ENCODE measurements around the gene ABCG2.
A peak's percentile ranks its signal among the peaks of the same experiment; 100 is the strongest.
"Not testable (repeated sequence)": the region's sequence is repeated elsewhere in the genome, so short reads cannot be mapped to it uniquely, and the experiment has no call there.

The ABCG2 gene

DNA sequence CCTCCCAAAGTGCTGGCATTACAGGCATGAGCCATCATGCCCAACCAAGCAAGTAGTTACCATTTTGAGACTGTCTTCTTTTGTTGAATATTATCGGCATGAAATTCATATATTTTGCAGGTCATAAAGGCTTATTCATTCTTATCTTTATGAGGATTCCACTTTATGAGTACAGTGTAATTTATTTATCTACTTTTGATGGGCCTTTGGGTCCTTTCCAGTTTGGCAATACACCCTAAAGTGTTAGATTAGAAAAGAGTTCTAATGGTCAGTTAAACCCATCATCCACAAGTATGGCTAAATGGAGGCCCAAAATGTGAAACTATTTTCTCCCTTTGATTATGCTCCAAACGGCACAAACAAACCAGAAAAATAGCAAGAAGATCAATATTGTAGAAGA is 10.9 kb upstream of the ABCG2 start:
- no peak for DNase-seq (ENCODE audit: low spot score)
- no peak for FAIRE-seq

DNA sequence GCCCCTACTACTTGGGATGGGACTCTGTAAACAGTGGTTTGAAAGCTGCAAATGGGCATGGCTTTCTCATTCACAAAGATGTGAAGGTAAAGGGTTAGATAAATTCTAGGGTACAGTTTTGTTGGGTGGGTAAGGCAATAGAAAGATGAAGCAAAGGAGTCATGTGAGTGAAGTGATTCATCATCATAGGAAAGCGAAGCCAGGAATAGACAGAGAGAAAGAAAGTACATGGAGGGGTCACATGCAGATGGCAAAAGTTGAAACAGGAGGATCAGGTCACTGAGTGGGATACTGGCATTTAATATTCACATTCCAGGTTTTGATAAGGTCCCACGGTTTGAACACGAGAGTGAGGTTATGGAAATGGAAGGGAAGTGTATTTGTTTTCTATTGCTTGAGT is 8.2 kb upstream of the ABCG2 start:
- FAIRE-seq = no peak

DNA sequence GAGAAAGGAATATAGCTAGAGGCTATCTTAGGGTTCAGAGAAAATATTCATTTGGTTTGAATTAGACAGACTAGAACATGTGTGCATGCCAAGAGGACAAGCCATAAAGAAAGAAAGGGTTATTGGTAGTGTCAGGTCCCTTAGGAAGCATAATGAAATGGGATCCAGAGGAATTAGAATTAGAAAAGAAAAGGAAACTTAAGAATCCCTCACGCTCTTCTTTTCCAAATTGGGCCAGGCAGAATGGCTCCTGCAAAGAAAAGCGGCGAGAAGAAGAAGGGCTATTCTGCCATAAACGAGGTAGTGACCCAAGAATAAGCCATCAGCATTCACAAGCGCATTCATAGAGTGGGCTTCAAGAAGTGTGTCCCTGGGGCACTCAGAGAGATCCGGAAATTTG is 4.9 kb upstream of the ABCG2 start:
- DNase-seq (ENCODE audit: low spot score) = no peak
- no peak for FAIRE-seq

More for the DNA sequence above, 8.2 kb upstream of the ABCG2 start:
- no peak for DNase-seq (ENCODE audit: low spot score)

DNA sequence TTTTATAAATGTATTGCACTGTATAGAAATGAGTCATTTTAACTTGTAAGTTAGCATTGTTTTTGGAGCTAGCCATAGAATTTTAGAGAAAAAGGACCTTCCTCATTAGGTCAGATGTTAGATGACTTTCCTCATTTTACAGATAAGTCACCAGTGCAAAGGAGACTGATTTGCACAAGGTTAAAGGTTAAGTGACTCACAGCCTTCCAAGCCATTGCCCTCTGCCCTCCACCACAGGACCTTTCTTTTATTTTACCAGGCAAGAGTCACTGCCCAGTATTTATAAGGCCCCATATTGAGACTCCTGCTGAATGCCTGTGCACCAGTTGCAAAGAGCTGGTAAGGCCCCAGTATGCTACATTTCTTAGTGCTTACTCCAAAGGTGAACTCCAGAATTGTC is 4.2 kb upstream of the ABCG2 start:
- DNase-seq (ENCODE audit: low spot score) (no peak), FAIRE-seq (no peak)

DNA sequence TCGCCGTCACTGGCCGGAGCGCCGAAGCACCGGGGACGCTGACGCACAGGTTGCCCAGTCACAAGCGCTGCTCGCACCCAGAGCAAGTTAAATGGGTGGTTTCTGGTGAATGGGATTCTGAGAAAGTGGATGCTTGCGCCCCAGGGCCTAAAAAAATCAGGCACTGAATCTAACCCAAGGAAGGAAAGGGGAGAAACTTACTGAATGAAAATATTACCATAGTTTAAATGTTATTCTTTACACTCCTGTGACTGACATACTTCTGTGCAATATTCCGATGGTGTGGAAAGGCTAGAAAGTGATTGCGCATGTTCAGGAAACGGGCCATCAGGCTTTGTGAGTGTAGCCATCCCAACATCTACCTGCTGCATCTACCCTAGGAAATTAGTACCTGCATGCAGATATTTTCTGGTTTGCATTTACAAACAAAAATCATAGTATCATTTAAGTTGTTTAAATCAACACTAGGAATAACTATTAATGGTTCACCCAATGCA is 838 bp upstream of the ABCG2 start:
- DNase-seq (ENCODE audit: low spot score) = peak; percentile 33
- no peak for FAIRE-seq

DNA sequence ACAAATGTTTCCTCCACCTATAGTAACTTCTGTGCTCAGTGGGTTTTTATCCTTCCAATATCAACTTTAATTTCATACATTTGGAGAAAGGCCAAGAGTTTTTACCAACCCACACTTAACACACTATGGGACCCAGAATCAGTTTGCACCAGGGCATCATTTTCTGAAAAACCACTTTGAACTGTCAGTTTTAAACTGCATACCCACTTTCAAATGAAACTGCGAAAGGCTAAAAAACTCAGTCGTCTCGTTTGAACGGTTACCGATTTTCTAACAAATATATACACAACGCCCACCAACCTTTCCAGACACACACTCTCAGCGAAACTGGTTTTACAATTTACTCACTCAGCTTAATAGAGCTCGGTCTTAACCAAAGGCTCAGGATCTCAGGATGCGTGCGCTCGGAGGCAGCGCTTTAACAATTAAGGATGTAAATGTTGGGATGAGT is 376 bp downstream of the ABCG2 start:
- DNase-seq (ENCODE audit: low spot score) (no peak), FAIRE-seq (no peak)

DNA sequence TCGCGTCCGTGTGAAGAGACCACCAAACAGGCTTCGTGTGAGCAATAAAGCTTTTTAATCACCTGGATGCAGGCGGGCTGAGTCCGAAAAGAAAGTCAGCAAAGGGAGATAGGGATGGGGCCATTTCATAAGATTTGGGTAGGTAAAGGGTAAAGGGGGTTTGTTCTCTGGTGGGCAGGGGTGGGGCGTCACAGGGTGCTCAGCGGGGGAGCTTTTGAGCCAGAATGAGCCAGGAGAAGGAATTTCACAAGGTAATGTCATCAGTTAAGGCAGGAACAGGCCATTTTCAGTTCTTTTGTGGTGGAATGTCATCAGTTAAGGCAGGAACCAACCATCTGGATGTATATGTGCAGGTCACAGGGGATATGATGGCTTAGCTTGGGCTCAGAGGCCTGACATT is 6.1 kb downstream of the ABCG2 start:
- FAIRE-seq; DNase-seq (ENCODE audit: low spot score): not testable (repeated sequence)

DNA sequence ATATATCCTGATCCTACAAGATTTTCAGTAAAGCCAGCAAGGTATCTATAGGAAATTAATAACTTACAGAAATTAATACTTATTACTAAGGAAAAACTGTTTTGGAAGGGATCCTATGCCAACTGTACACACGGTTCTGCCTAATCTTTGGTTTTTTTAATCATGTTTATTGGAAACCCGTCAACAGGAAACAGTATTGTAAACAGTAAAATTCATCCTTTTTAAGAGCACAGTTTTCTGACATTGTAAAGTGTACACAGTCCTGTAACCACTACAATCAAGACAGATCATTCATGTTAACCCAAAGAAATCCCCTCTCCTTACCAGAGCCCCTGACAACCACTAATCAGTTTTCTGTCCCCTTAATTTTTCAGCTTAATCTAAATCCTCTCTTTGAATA is 9.9 kb downstream of the ABCG2 start:
- no peak for FAIRE-seq
- no peak for DNase-seq (ENCODE audit: low spot score)

DNA sequence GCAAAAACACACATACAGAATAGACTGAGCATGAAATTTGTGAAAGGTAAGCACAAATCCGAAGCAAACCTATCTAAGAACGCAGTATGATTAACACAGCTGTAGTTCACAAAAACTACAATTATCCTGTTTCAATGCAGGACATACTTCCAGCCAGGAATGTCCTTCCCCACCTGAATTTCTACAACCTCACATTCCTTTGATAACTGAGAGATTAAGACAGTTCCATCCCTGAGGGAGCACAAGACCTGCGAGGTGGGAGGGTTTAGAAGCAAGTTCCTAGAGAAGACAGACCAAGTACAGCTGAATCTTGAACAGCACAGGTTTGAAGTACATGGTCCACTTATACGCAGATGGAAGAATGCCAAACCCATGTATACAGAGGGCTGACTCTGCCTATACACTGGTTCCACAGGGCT is 10.6 kb downstream of the ABCG2 start:
- FAIRE-seq = no peak

DNA sequence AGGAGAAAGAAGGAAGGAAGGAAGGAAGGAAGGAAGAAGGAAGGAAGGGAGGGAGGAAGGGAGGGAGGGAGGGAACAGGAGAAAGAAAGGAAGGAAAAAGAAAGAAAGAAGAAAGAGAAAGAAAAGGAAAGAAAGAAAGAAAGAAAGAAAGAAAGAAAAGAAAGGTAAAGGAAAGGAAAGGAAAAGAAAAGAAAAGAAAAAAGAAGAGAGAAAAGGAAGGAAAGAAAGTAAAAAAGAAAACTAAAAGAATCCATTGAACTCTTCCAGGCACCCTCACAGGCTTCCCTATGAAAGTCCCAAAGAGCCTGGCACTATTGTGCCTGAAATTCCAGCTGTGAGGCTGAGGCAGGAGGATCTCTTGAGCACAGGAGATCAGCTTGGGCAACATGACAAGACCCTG is 11.5 kb downstream of the ABCG2 start:
- DNase-seq (ENCODE audit: low spot score) = no peak
- no peak for FAIRE-seq

More for the DNA sequence above, 10.6 kb downstream of the ABCG2 start:
- no peak for DNase-seq (ENCODE audit: low spot score)

DNA sequence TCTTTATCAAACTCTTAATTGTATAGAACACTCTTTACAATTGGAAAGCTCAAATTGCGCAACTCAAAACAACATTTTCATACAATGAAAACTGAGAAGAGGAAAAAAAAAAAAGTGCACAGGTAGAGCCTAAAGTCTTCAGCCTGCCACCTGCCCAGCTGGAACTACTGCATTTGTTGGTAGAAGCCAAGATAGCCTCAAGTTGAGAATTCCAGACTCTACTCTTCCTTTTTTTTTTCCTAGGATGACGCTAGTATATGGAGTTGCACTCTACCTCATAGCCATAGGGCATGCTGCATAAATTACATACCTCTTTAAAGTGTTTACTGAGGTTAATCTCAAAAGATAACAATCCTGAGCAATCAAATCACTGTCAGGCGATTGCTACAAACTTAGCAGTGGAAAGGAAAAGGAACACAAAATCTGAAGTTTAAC is 13.6 kb downstream of the ABCG2 start:
- DNase-seq (ENCODE audit: low spot score) (no peak), FAIRE-seq (no peak)

DNA sequence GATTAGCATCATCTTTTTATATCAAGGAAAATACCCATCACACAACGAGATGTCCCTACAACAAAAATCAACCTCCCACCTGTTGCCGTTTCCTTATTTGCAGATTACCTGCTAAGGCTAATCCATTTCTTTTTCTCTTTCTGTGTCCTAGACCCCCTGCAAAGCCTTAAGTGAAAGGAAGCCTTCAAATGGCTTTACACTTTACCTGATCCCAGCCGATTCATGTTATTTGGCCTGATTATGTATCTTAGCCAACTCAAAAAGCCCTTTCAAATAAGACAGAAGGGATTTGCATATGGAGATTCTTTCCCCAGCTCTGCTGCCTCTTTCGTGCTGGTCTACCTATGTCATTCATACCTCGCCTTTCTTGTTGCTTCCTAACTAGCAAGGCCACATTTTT is 14.4 kb downstream of the ABCG2 start:
- FAIRE-seq = no peak
- DNase-seq (ENCODE audit: low spot score) = no peak

DNA sequence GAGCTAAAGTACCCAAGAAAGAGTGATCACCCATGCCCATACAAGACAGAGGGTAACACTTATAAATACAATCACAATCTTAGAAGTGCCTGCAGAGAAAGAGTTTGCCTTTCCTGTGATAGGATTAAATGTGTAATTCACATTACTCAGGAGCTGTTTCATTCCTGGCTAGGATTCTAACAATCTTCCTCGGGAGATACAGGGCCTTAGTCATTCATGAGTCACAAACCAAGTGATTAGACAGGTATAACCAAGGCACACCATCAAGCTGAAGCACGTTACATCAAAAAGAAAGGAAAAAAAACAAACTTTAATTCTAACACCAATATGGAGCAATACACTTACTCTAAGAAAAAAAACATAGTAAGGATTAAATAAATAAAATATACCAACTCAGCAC is 14.9 kb downstream of the ABCG2 start:
- no peak for FAIRE-seq

DNA sequence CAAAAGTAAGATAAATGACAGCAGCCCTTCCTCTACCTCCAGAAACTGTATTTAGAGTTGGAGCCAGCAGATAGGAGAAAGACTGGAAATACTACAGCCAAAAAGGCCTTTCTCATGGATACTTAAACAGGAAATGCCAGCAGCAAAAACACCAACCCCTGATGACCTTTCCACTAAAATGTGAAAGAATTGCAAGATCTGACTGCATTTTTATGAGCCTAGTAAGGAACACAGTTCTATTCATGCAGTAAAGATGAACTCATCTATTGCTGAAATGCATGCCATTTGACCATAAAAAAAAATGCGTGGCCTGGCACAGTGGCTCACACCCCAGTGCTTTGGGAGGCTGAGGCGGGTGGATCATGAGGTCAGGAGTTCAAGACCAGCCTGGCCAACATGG is 19.9 kb downstream of the ABCG2 start:
- FAIRE-seq (no peak), DNase-seq (ENCODE audit: low spot score) (no peak)

More for the DNA sequence above, 14.9 kb downstream of the ABCG2 start:
- DNase-seq (ENCODE audit: low spot score) = peak; percentile 50

DNA sequence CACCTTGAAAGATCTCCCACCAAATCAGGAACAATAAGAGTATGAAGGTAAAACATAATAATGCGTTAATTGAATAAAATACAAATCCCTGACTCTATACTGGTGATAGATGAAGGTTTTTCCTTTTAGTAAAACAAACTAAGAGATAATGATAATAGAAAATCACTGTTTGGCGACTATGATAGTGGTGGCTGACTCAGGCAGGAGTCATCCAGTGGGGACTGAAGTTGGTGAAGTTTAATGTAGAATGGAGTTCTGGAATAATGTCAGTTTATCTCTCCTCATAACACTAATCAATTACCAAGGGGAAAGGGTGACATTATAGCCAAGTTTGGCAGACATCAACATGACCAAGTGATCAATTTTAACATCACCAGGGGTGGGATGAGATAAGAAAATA is 21.3 kb downstream of the ABCG2 start:
- FAIRE-seq = no peak
- DNase-seq (ENCODE audit: low spot score) = no peak

DNA sequence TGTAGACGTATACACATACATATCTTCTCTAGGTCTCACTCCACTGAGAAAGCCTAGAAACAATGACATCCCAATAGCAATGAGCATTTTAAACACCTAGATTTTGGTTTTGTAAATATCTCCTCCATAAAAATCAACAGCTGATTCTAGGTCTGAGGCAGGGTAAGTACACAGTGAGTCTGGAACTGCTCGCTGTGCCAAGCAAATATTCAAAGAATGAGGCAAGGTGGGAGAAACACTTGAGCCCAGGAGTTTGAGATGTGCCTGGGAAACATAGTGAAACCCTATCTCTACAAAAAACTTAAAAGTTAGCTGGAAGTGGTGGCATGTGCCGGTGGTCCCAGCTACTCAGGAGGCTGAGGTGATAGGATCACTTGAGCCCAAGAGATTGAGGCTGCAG is 22.2 kb downstream of the ABCG2 start:
- no peak for DNase-seq (ENCODE audit: low spot score)
- no peak for FAIRE-seq

DNA sequence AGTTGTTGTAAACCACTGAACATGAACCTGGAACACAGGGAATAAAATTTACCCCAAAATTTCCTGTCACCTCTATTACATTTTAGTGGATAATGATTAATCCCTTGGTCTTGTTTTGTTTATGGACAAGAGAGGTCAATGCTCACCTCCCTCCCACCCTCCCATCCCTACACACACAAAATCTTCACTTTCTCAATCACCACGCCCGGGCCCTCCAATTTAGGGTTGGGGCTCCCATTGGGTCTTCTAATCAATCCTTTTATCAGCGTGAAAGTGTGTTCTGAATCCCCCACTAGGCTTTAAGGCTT is 23.1 kb downstream of the ABCG2 start:
- FAIRE-seq = no peak

DNA sequence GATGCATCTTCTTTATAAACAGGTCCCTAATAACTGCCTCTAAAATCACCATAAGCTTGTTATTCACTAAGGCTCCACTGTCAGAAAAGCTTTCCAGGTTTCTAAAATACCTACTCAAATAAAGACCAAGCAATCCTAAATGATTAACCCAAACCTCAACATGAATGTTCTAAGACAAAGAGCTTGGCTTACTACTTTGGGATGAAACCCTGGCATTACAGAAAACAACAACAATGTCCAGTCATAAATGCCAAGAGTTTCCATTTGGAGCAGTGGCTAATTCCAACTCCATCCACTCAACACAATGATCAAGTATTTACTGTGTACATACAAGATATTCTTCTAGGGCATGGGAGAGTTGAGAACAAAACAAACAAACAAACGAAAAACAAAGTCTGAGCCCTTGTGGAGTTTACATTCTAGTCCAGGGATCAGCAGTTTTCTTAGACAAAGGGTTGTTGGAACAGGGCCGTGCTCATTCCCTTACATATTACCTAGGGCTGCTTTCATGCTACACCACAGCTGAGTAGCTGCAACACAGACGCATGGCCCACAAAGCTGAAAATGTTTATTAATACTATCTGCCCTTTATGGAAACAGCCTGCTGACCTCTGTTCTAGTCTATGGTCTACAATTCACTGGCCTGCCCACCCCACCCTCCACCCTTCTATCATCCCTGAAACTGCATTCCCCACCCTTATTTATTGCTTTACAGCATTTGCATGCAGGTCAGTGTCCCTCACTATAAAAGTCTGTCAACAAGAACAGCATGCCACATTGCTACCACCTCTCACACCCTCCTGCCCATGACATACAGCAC is 23.7 kb downstream of the ABCG2 start:
- FAIRE-seq (peak; percentile 5), DNase-seq (ENCODE audit: low spot score) (no peak)

More for the DNA sequence above, 23.1 kb downstream of the ABCG2 start:
- DNase-seq (ENCODE audit: low spot score) = no peak

DNA sequence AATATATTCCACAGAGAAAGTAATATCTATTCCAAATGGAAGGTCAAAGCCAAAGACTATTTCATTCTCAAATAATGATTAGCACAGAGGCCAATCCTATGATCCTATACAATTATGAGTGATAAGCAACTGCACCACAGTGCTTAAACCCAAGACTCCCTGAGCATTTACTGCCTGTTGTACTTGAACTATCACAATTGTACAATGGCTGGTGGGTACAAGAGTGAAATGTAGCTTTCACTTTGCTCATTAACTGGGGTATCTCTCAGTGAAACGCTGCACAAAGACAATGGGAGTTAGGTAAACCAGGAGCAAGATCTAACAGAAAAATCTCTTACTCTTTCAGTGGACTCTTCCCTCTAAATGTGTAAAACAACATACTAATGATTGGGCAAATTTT is 24.3 kb downstream of the ABCG2 start:
- no peak for DNase-seq (ENCODE audit: low spot score)
- no peak for FAIRE-seq

DNA sequence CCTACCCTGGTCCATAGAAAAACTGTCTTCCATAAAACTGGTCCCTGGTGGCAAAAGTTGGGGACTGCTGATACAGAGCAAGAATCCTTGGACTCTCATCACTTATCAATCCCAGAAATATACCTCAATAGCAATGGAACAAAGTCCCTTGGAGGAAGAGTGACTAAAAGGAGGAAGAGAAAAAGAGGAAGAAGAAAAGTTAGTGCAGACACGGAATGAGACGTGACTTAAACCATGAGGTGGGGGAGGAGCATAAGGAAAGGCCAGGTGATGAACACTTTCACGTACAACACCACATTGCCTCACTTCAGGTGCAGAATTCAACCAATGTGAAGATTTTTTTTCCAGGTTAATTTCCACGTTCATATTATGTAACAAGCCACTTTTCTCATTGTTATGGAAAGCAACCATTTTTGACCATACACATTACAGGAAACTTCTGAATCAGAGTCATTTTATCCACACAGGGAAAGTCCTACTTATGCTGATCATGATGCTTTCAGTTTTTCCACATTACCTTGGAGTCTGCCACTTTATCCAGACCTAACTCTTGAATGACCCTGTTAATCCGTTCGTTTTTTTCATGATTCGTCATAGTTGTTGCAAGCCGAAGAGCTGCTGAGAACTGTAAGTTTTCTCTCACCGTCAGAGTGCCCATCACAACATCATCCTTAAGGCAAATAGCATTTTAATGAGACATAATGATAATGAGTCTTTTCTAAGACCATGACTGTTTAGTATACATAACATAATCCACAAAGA is 27.7 kb downstream of the ABCG2 start:
- no peak for FAIRE-seq
- DNase-seq (ENCODE audit: low spot score) = no peak

DNA sequence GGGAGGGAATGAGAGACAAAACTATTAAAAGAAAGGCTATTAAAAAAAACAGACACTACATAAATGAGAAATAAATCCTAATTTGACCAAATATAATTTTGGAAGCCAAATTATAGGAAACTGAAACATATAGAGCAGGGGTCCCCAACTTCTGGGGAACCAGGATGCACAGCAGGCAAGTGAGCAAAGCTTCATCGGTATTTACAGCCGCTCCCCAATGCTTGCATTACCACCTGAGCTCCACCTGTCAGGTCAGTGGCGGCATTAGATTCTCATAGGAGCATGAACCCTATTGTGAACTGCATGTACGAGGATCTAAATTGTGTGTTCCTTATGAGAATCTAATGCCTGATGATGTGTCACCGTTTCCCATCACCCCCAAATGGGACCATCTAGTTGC is 28.4 kb downstream of the ABCG2 start:
- FAIRE-seq (no peak), DNase-seq (ENCODE audit: low spot score) (no peak)

DNA sequence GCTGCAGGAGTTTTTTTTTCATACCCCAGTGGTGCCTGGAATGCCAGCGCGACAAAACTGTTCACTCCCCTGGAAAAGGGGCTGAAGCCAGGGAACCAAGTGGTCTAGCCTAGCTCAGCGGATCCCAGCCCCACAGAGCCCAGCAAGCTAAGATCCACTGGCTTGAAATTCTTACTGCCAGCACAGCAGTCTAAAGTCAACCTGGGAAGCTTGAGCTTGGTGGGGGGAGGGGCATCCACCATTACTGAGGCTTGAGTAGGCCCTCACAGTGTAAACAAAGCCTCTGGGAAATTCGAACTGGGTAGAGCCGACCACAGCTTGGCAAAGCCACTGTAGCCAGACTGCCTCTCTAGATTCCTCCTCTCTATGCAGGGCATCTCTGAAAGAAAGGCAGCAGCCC is 36.2 kb downstream of the ABCG2 start:
- FAIRE-seq; DNase-seq (ENCODE audit: low spot score): not testable (repeated sequence)

DNA sequence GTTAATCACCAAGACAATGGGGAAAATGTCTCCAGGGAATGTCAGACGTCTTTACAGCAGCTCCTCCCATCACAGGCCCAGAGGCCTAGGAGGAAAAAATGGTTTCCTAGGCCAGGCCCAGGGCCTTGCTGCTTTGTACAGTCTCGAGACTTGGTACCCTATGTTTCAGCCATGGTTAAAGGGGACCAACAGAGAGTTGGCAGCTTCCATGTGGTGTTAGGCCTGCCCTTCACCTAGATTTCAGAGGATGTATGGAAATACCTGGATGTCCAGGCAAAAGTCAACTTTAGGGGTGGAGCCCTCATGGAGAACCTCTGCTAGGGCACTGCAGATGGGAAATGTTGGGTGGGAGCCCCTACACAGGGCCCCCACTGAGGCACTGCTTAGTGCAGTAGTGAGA is 38.5 kb downstream of the ABCG2 start:
- DNase-seq (ENCODE audit: low spot score) = no peak
- no peak for FAIRE-seq

Measured in urothelium cell line (cell line).